CD4-positive, alpha-beta memory T cell (primary cell): ENCODE results near the gene FBXW8. TPM values are rescaled to one million over a fixed set of nuclear protein-coding genes. Genes with fewer than 3 reads are reported as not detected.

ENCODE experiments used
- CTCF ChIA-PET: fragments of 350-600 bp; sonication (Branson Sonifier 250); formaldehyde crosslinking; loops from one replicate; lab custom pipeline; 2021; ENCODE audit warnings: inconsistent platforms; ENCODE audit not compliant: partially characterized antibody; lab: Charles Lee
- POLR2A ChIA-PET: fragments of 350-600 bp; sonication (Branson Sonifier 250); formaldehyde crosslinking; loops from one replicate; lab custom pipeline; 2021; ENCODE audit not compliant: partially characterized antibody; lab: Charles Lee
- DNase-seq, 5 donors: peaks; one replicate each; pipeline versions ENCODE4 v3.0.0 to v3.0.0-alpha.2; 2020 to 2022; ENCODE audit warnings: mixed read lengths in 1 of 5
- H3K27ac ChIP-seq: one replicate; pipeline ENCODE4 v1.7.0; 2013; ENCODE audit warnings: low read depth, low read length
- H3K27me3 ChIP-seq: 2 replicates; pipeline ENCODE4 v1.7.0; 2013; ENCODE audit warnings: mild to moderate bottlenecking, low read length, moderate library complexity; ENCODE audit not compliant: insufficient read depth
- H3K36me3 ChIP-seq: 2 replicates; pipeline ENCODE4 v1.7.0; 2013; ENCODE audit warnings: mild to moderate bottlenecking, low read length, moderate library complexity; ENCODE audit not compliant: insufficient read depth
- H3K4me1 ChIP-seq: 2 replicates; pipeline ENCODE4 v1.7.0; 2013; ENCODE audit warnings: mild to moderate bottlenecking, low read length, moderate library complexity; ENCODE audit not compliant: insufficient read depth
- H3K4me3 ChIP-seq, 2 donors: one replicate each; pipeline ENCODE4 v1.7.0; 2013; ENCODE audit warnings: low read length in 2 of 2, mild to moderate bottlenecking in 1 of 2
- H3K9me3 ChIP-seq, 2 donors: one replicate each; pipeline ENCODE4 v1.7.0; 2013; ENCODE audit warnings: low read length in 2 of 2, control low read depth in 1 of 2; ENCODE audit not compliant: control insufficient read depth in 1 of 2
- H3K27ac Mint-ChIP-seq, 7 donors: one replicate each; pipeline ENCODE4 v1.8.0; 2020 to 2021; ENCODE audit warnings: mixed read lengths in 7 of 7, mild to moderate bottlenecking in 6 of 7, inconsistent platforms in 3 of 7, moderate library complexity in 3 of 7
- H3K27me3 Mint-ChIP-seq, 2 donors: one replicate each; pipeline ENCODE4 v1.8.0; 2020 to 2021; ENCODE audit warnings: mixed read lengths in 2 of 2
- H3K36me3 Mint-ChIP-seq, 2 donors: one replicate each; pipeline ENCODE4 v1.8.0; 2020 to 2021; ENCODE audit warnings: mixed read lengths in 2 of 2, inconsistent platforms in 1 of 2, mild to moderate bottlenecking in 1 of 2
- H3K4me1 Mint-ChIP-seq, 4 donors: one replicate each; pipeline ENCODE4 v1.8.0; 2020 to 2021; ENCODE audit warnings: mixed read lengths in 4 of 4, mild to moderate bottlenecking in 1 of 4
- H3K4me3 Mint-ChIP-seq, 8 donors: one replicate each; pipeline ENCODE4 v1.8.0; 2020 to 2021; ENCODE audit warnings: mixed read lengths in 8 of 8, mild to moderate bottlenecking in 7 of 8, moderate library complexity in 6 of 8, inconsistent platforms in 3 of 8
- H3K9me3 Mint-ChIP-seq, 8 donors: one replicate each; pipeline ENCODE4 v1.8.0; 2020 to 2021; ENCODE audit warnings: mixed read lengths in 8 of 8, mild to moderate bottlenecking in 5 of 8, inconsistent platforms in 3 of 8, moderate library complexity in 1 of 8
- intact Hi-C: fragments of 100-400 bp; cut with micrococcal nuclease; formaldehyde crosslinking; loops from one replicate; pipeline ENCODE4 v1.15.1; 2023
- polyA plus RNA-seq, 2 donors: library from polyadenylated mRNA; unstranded; fragments of 300-500 nt; fragmentation: Illumina TruSeq; gene quantifications; one replicate each; pipeline ENCODE4 v1.2.3, GENCODE V29; 2021
- total RNA-seq, 2 experiments: library from RNA; stranded (reverse); gene quantifications; one replicate each; pipeline ENCODE4 v1.2.3, GENCODE V29; 2021

Gene FBXW8
- total and polyA plus RNA-seq, 4 experiments from 2014 or later: 2.3 to 10.2 (median 7.0) TPM

- no peak for DNase-seq
- Mint-ChIP-seq H3K27ac (no peak overlapping the region), H3K36me3 (no peaks in the 10 kb centered on the region), H3K27me3 (peaks cover 7 to 12% of the 10 kb centered on the region in 2 donors), H3K9me3 (peaks cover 0 to 11% (median 4%) of the 10 kb centered on the region in 8 donors), H3K4me1 (peaks cover 0 to 3% (median 1%) of the 10 kb centered on the region in 4 donors), H3K4me3 (peak overlapping the region in 1 of 8 donors; percentile 20)
- Histone ChIP-seq H3K27me3 (no peaks in the 10 kb centered on the region), H3K4me3 (no peak overlapping the region), H3K9me3 (no peaks in the 10 kb centered on the region), H3K4me1 (no peaks in the 10 kb centered on the region), H3K27ac (no peak overlapping the region), H3K36me3 (no peaks in the 10 kb centered on the region)
- intact Hi-C loops: no loop called here
- ChIA-PET CTCF (no interaction called here), POLR2A (no interaction called here)
Measured at GRCh38 chr12:116870306-116870705, 40.4 kb upstream of the FBXW8 start.

- no peaks in the 10 kb centered on the region for H3K27me3 ChIP-seq
- no peak for DNase-seq
- Mint-ChIP-seq H3K4me3 (no peak overlapping the region), H3K4me1 (peaks cover 7 to 15% (median 12%) of the 10 kb centered on the region in 4 donors), H3K36me3 (no peaks in the 10 kb centered on the region), H3K27ac (no peak overlapping the region), H3K27me3 (peaks cover 27 to 40% of the 10 kb centered on the region in 2 donors), H3K9me3 (peaks cover 0 to 11% (median 6%) of the 10 kb centered on the region in 8 donors)
- CTCF ChIA-PET: interaction anchor here (1.0 kb wide), 1 partner anchor 17 kb away, joined by 3 read pairs; no protein-coding TSS in a partner anchor
- H3K27ac ChIP-seq: no peak overlapping the region
- intact Hi-C loops: no loop called here
- H3K9me3 ChIP-seq: no peaks in the 10 kb centered on the region
- H3K4me1 ChIP-seq: peaks cover 8% of the 10 kb centered on the region
- POLR2A ChIA-PET: no interaction called here
- H3K36me3 ChIP-seq: no peaks in the 10 kb centered on the region
- H3K4me3 ChIP-seq: no peak overlapping the region
Measured at GRCh38 chr12:116874324-116874995, 36.3 kb upstream of the FBXW8 start.

- Mint-ChIP-seq H3K4me1 (peaks cover 17 to 27% (median 24%) of the 10 kb centered on the region in 4 donors), H3K4me3 (no peak overlapping the region), H3K9me3 (peaks cover 0 to 11% (median 6%) of the 10 kb centered on the region in 8 donors), H3K36me3 (no peaks in the 10 kb centered on the region), H3K27ac (no peak overlapping the region), H3K27me3 (peaks cover 38 to 50% of the 10 kb centered on the region in 2 donors)
- POLR2A ChIA-PET: no interaction called here
- Histone ChIP-seq H3K9me3 (no peaks in the 10 kb centered on the region), H3K27me3 (no peaks in the 10 kb centered on the region), H3K36me3 (no peaks in the 10 kb centered on the region), H3K27ac (no peak overlapping the region), H3K4me1 (peaks cover 20% of the 10 kb centered on the region), H3K4me3 (no peak overlapping the region)
- DNase-seq: no peak
- intact Hi-C loops: no loop called here
- CTCF ChIA-PET: no interaction called here
Measured at GRCh38 chr12:116876151-116876869, 34.4 kb upstream of the FBXW8 start.

- peaks cover 27% of the 10 kb centered on the region for H3K4me1 ChIP-seq
- H3K27me3 ChIP-seq: peaks cover 14% of the 10 kb centered on the region
- Mint-ChIP-seq H3K27ac (no peak overlapping the region), H3K4me1 (peaks cover 25 to 40% (median 32%) of the 10 kb centered on the region in 4 donors), H3K4me3 (peak overlapping the region in 7 of 8 donors; percentile 68 to 90 (median 83)), H3K36me3 (no peaks in the 10 kb centered on the region), H3K27me3 (peaks cover 55 to 66% of the 10 kb centered on the region in 2 donors), H3K9me3 (peaks cover 0 to 11% (median 5%) of the 10 kb centered on the region in 8 donors)
- CTCF ChIA-PET: no interaction called here
- no peak overlapping the region for H3K27ac ChIP-seq
- POLR2A ChIA-PET: no interaction called here
- H3K4me3 ChIP-seq: peak overlapping the region in 1 of 2 donors; percentile 17
- no peak for DNase-seq
- H3K36me3 ChIP-seq: no peaks in the 10 kb centered on the region
- intact Hi-C loops: no loop called here
- H3K9me3 ChIP-seq: no peaks in the 10 kb centered on the region
Measured at GRCh38 chr12:116878567-116879508, 31.9 kb upstream of the FBXW8 start.

DNA sequence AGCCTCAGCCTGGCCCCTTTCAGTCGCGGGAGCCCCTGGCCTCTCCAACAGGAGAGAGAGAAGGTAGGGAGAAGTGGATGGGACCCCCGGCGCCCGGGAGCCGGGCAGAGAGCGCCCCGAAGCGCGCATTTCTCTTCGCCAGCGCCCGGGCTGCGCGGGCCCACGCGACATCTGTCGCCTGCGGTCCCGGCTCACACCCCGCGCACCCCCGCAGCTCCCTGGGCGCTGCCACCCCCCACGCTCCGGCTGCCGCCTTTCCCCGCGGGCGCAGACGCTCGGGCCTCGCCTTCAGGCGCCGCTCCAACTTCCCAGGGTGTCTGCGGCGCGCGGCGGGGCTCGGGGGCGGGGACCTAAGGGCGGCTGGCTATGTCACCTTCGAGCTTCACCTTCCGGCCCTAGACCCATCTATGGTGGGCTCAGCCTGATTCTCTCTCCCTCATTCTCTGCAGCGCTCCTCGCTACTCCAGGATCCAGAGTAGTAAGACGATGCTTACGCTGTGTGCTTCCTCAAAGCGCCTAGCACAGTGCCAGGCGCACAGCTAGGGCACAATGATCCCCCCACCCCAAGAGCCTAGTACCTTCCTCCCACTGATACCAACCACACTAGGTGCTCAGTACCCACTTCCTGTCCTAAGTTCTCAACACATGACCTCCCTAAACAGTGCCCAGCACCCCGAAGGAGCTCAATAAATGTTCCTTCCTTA lies 31.1 kb upstream of the FBXW8 start:
- no peak for DNase-seq
- peaks cover 25 to 40% (median 31%) of the 10 kb centered on the region in 4 donors for H3K4me1 Mint-ChIP-seq
- Histone ChIP-seq H3K27ac (no peak overlapping the region), H3K4me1 (peaks cover 27% of the 10 kb centered on the region), H3K27me3 (peaks cover 14% of the 10 kb centered on the region), H3K36me3 (no peaks in the 10 kb centered on the region), H3K9me3 (no peaks in the 10 kb centered on the region), H3K4me3 (no peak overlapping the region)
- ChIA-PET POLR2A (interaction anchor here (1.5 kb wide), 1 partner anchor 60 kb away, joined by 4 read pairs; no protein-coding TSS in a partner anchor), CTCF (interaction anchor here (0.9 kb wide), 1 partner anchor 16 kb away, joined by 3 read pairs; no protein-coding TSS in a partner anchor)
- peaks cover 0 to 5% (median 2%) of the 10 kb centered on the region in 8 donors for H3K9me3 Mint-ChIP-seq
- H3K36me3 Mint-ChIP-seq: no peaks in the 10 kb centered on the region
- peaks cover 52 to 63% of the 10 kb centered on the region in 2 donors for H3K27me3 Mint-ChIP-seq
- no peak overlapping the region for H3K27ac Mint-ChIP-seq
- H3K4me3 Mint-ChIP-seq: peak overlapping the region in 7 of 8 donors; percentile 68 to 90 (median 88)
- intact Hi-C loops: no loop called here

- no peak overlapping the region for H3K27ac Mint-ChIP-seq
- intact Hi-C loops: no loop called here
Measured at GRCh38 chr12:116880213-116880816, 30.4 kb upstream of the FBXW8 start.

More at GRCh38 chr12:116880213-116880816, 30.4 kb upstream of the FBXW8 start:
- Histone ChIP-seq H3K27me3 (peaks cover 14% of the 10 kb centered on the region), H3K4me1 (peaks cover 27% of the 10 kb centered on the region), H3K36me3 (no peaks in the 10 kb centered on the region), H3K27ac (no peak overlapping the region), H3K9me3 (no peaks in the 10 kb centered on the region), H3K4me3 (no peak overlapping the region)
- Mint-ChIP-seq H3K4me3 (peak overlapping the region; percentile 63 to 90 (median 86)), H3K36me3 (no peaks in the 10 kb centered on the region), H3K4me1 (peaks cover 26 to 40% (median 32%) of the 10 kb centered on the region in 4 donors), H3K27me3 (peaks cover 52 to 61% of the 10 kb centered on the region in 2 donors), H3K9me3 (peaks cover 0 to 4% (median 0%) of the 10 kb centered on the region in 8 donors)
- DNase-seq: no peak
- ChIA-PET POLR2A (interaction anchor here (1.5 kb wide), 1 partner anchor 59 kb away, joined by 4 read pairs; no protein-coding TSS in a partner anchor), CTCF (interaction anchor here (0.9 kb wide), 1 partner anchor 17 kb away, joined by 3 read pairs; no protein-coding TSS in a partner anchor)
